COLO668 (cell line): ENCODE measurements around the gene KNDC1.
"Not testable (repeated sequence)": the region's sequence is repeated elsewhere in the genome, so short reads cannot be mapped to it uniquely, and the experiment has no call there.

Source experiments
- DNase-seq: peaks from one replicate; lab custom pipeline; 2025; ENCODE audit not compliant: unreplicated experiment; lab: John Stamatoyannopoulos, UW

Gene KNDC1

GRCh38 chr10:133126431-133127290, 33.4 kb upstream of the KNDC1 start:
- DNase-seq = no peak

GRCh38 chr10:133127291-133128125, 32.5 kb upstream of the KNDC1 start:
- no peak for DNase-seq

GRCh38 chr10:133128126-133129070, 31.6 kb upstream of the KNDC1 start:
- no peak for DNase-seq

- DNase-seq = no peak
Measured at GRCh38 chr10:133129071-133129858, 30.8 kb upstream of the KNDC1 start.

GRCh38 chr10:133129859-133130495, 30.0 kb upstream of the KNDC1 start:
- DNase-seq = no peak

- DNase-seq = no peak
Measured at GRCh38 chr10:133130602-133131001, 29.4 kb upstream of the KNDC1 start.

- no peak for DNase-seq
Measured at GRCh38 chr10:133131053-133131452, 29.0 kb upstream of the KNDC1 start.

- no peak for DNase-seq
Measured at GRCh38 chr10:133131734-133132472, 28.1 kb upstream of the KNDC1 start.

- no peak for DNase-seq
Measured at GRCh38 chr10:133132473-133133291, 27.3 kb upstream of the KNDC1 start.

- no peak for DNase-seq
Measured at GRCh38 chr10:133133471-133134231, 26.4 kb upstream of the KNDC1 start.

GRCh38 chr10:133134411-133135115, 25.5 kb upstream of the KNDC1 start:
- no peak for DNase-seq

GRCh38 chr10:133135116-133135465, 24.9 kb upstream of the KNDC1 start:
- DNase-seq = peak; percentile 3

- not testable (repeated sequence) for DNase-seq
Measured at GRCh38 chr10:133137486-133138145, 22.4 kb upstream of the KNDC1 start.

GRCh38 chr10:133139551-133140065, 20.4 kb upstream of the KNDC1 start:
- DNase-seq = no peak

GRCh38 chr10:133140417-133141143, 19.4 kb upstream of the KNDC1 start:
- no peak for DNase-seq
